K562 (cell line): Measurements from ENCODE around the gene PAX2. TPM values are rescaled to one million over a fixed set of nuclear protein-coding genes. Genes with fewer than 3 reads are reported as not detected.

Experiments
- ATAC-seq: fragments of 200-7000 bp; cut with Tn5 transposase; 3 replicates; pipeline ENCODE4 v1.9.1; 2020; ENCODE audit warnings: moderate library complexity
- BruUV-seq: library from RNA; stranded (reverse); fragments of 400-500 nt; replicated peaks from 2 replicates; lab custom pipeline; 2021; lab: Mats Ljungman, UMichigan
- CTCF ChIA-PET: fragments of 300-600 bp; formaldehyde crosslinking; extraction: SDS; loops from one replicate; lab custom pipeline; 2021; ENCODE audit warnings: low intra/inter-chr PET ratio; lab: Yijun Ruan, JAX
- POLR2A ChIA-PET: fragments of 300-600, 350-650 bp; sonication (Branson Sonifier 250); formaldehyde crosslinking; extraction: SDS; loops from one replicate; lab custom pipeline; 2021; ENCODE audit warnings: antibody characterized with exemption, inconsistent platforms; lab: Yijun Ruan, JAX
- DNase-seq, 4 experiments: peaks; one replicate each; pipeline versions ENCODE4 v3.0.0 to v3.0.0-alpha.2; 2011 to 2018; ENCODE audit warnings: low spot score in 3 of 4, mixed read lengths in 3 of 4; ENCODE audit errors: extremely low read depth in 1 of 4
- FAIRE-seq: peaks from 2 replicates; lab custom pipeline; 2011; peaks lifted over from hg19 to GRCh38; lab: Jason Lieb, UNC
- H2AFZ ChIP-seq: 2 replicates; pipeline ENCODE4 v1.6.0; 2011; ENCODE audit warnings: low read depth, low read length, control low read depth, inconsistent platforms
- H3K27ac ChIP-seq: fragments of 200-600 bp; 3 replicates; pipeline ENCODE4 v1.8.0; 2011; ENCODE audit warnings: low read depth, mild to moderate bottlenecking, control low read depth, inconsistent platforms, low read length, moderate library complexity, mixed read lengths; ENCODE audit errors: extremely low read depth
- H3K27me3 ChIP-seq, 2 experiments: fragments of 300-600 bp in 1 of 2; 2 replicates in 1 of 2; 3 replicates in 1 of 2; pipeline versions ENCODE4 v1.6.0 to v1.8.0; 2011; ENCODE audit warnings: inconsistent platforms in 2 of 2, low read length in 2 of 2, mild to moderate bottlenecking in 1 of 2, mixed read lengths in 1 of 2, moderate library complexity in 1 of 2; ENCODE audit not compliant: control insufficient read depth in 2 of 2, insufficient read depth in 2 of 2
- H3K36me3 ChIP-seq: fragments of 300-600 bp; 3 replicates; pipeline ENCODE4 v1.8.0; 2011; ENCODE audit warnings: mild to moderate bottlenecking, low read length, inconsistent platforms; ENCODE audit not compliant: control insufficient read depth, insufficient read depth
- H3K4me1 ChIP-seq, 2 experiments: fragments of 200-600 bp in 1 of 2; replicated peaks in 1 of 2; 2 replicates in 1 of 2; 3 replicates in 1 of 2; pipeline versions ENCODE4 v1.5.1 to v1.8.0; 2011; ENCODE audit warnings: inconsistent platforms in 2 of 2, low read length in 2 of 2, mild to moderate bottlenecking in 1 of 2, mixed read lengths in 1 of 2, moderate library complexity in 1 of 2; ENCODE audit not compliant: control insufficient read depth in 2 of 2, insufficient read depth in 2 of 2
- H3K4me2 ChIP-seq: 2 replicates; pipeline ENCODE4 v1.6.1; 2011; ENCODE audit warnings: low read length, control low read depth, inconsistent platforms, mixed read lengths; ENCODE audit not compliant: insufficient read depth
- H3K4me3 ChIP-seq: fragments of 200-600 bp; sonication (generic), shearing (Covaris generic); 2 replicates; pipeline ENCODE4 v1.5.1; 2016; ENCODE audit warnings: control low read depth, inconsistent platforms
- H3K79me2 ChIP-seq: fragments of 200-600 bp; 3 replicates; pipeline ENCODE4 v1.8.0; 2011; ENCODE audit warnings: low read length, inconsistent platforms; ENCODE audit not compliant: control insufficient read depth, insufficient read depth
- H3K9ac ChIP-seq, 2 experiments: 2 replicates each; pipeline versions ENCODE4 v1.6.0 to v1.6.1; 2011; ENCODE audit warnings: low read depth in 2 of 2, low read length in 2 of 2, control low read depth in 1 of 2, inconsistent platforms in 1 of 2, mild to moderate bottlenecking in 1 of 2, mixed read lengths in 1 of 2; ENCODE audit not compliant: insufficient read depth in 1 of 2
- H3K9me1 ChIP-seq: one replicate; pipeline ENCODE4 v1.6.0; 2011; ENCODE audit warnings: inconsistent platforms, mild to moderate bottlenecking, low read length, moderate library complexity; ENCODE audit not compliant: control insufficient read depth, insufficient read depth
- H3K9me3 ChIP-seq: replicated peaks from 2 replicates; pipeline ENCODE4 v1.5.1; 2011; ENCODE audit warnings: low read depth, low read length, inconsistent platforms; ENCODE audit not compliant: control insufficient read depth, insufficient read depth
- H4K20me1 ChIP-seq: replicated peaks from 2 replicates; pipeline ENCODE4 v1.6.1; 2011; ENCODE audit warnings: low read length, inconsistent platforms, mixed read lengths; ENCODE audit not compliant: control insufficient read depth, insufficient read depth
- FOXJ2 ChIP-seq: fragments of 200-800 bp; sonication (Bioruptor generic); IDR thresholded peaks from 2 replicates; pipeline ENCODE4 v1.6.1; 2016; ENCODE audit warnings: missing genetic modification characterization, missing compliant biosample characterization
- KLF16 ChIP-seq: IDR thresholded peaks from 2 replicates; pipeline ENCODE4 v1.6.1; 2016; ENCODE audit warnings: antibody characterized with exemption
- MXI1 ChIP-seq: IDR thresholded peaks from 2 replicates; pipeline ENCODE4 v1.6.1; 2011; ENCODE audit warnings: low read depth, mild to moderate bottlenecking, improper control_type of control experiment, low read length
- RB1 ChIP-seq: fragments of 450-650 bp; IDR thresholded peaks from 2 replicates; pipeline ENCODE4 v1.6.1; 2017; ENCODE audit warnings: low read depth, mild to moderate bottlenecking
- ZNF311 ChIP-seq: fragments of 250-450 bp; sonication (Bioruptor Pico); IDR thresholded peaks from 2 replicates; pipeline ENCODE4 v1.4.0; 2020; ENCODE audit warnings: mild to moderate bottlenecking, moderate library complexity
- ZNF512 ChIP-seq: IDR thresholded peaks from 2 replicates; pipeline ENCODE4 v1.6.1; 2016; ENCODE audit warnings: missing genetic modification characterization, missing compliant biosample characterization
- WGBS: fragments of 100-300 bp; shearing (Covaris generic); methylation state at CpG from one replicate; pipeline ENCODE4 v1.1.6; 2016; ENCODE audit warnings: low coverage, mixed read lengths; ENCODE audit not compliant: insufficient coverage; ENCODE audit errors: missing lambda C conversion rate; 5-methylcytosine and 5-hydroxymethylcytosine counted together
- in situ Hi-C: fragments of 300-500 bp; cut with MboI; formaldehyde crosslinking; loops from 4 replicates; pipeline ENCODE4 v1.15.0; 2018; ENCODE audit warnings: inconsistent platforms, mixed read lengths
- intact Hi-C: fragments of 100-400 bp; cut with micrococcal nuclease; formaldehyde crosslinking; loops from 2 replicates; pipeline ENCODE4 v1.14.2; 2022
- polyA plus RNA-seq, 8 experiments: library from polyadenylated mRNA; depleted of rRNA in 4 of 8; stranded (reverse) in 5 of 8; unstranded in 3 of 8; fragments of >200 nt; fragmentation: Nextera tagmentation in 2 of 8; fragmentation: Illumina TruSeq in 1 of 8; extraction: Ambion mirVana in 2 of 8; extraction: Trizol in 1 of 8; gene quantifications; 2 replicates each; pipeline versions ENCODE4 v1.2.1 to v1.2.3, GENCODE V29; 2011 to 2014; ENCODE audit warnings: inconsistent platforms in 1 of 8, missing spikeins in 1 of 8
- total RNA-seq, 7 experiments: library from RNA; depleted of rRNA in 6 of 7; stranded (reverse); fragments of >200 nt in 6 of 7; fragmentation: Illumina TruSeq in 2 of 7; extraction: Trizol in 2 of 7; gene quantifications; 2 replicates each; pipeline versions ENCODE4 v1.2.1 to v1.2.3, GENCODE V29; 2011 to 2021; ENCODE audit warnings: low replicate concordance in 1 of 7

Gene PAX2
- total and polyA plus RNA-seq, 9 of the 15 experiments (the other 6 are each of a cell fraction or from before 2014, with no cell fraction given), result not detected

DNA sequence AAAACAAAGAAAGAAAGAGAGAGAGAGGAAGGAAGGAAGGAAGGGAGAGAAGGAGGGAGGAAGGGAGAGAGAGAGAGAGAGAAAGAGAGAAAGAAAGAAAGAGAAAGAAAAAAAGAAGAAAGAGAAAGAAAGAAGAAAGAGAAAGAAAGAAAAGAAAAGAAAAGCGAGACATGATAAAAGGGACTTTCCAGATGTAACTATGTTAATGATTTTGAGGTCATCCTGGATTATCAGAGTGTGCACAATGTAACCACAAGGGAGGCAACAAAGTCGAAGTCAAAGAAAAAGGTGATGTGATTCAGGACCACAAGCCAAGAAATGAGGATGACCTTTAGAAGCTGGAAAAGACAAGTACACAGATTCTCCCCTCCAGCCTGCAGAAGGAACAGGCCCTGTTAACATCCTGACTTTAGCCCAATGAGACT is 48.9 kb upstream of the PAX2 start:
- POLR2A ChIA-PET, result interaction anchor here (0.6 kb wide), 1 partner anchor 8 kb away, joined by 4 read pairs; no protein-coding TSS in a partner anchor
- no peaks in the 10 kb centered on the region; a peak in 3 of 5 replicates for H3K27me3 ChIP-seq
- intact Hi-C loops, result no loop called here

More for the DNA sequence above, 48.9 kb upstream of the PAX2 start:
- Histone ChIP-seq H3K4me2 (no peak overlapping the region), H3K4me1 (no peaks in the 10 kb centered on the region), H3K9me3 (no peaks in the 10 kb centered on the region), H3K79me2 (no peaks in the 10 kb centered on the region), H4K20me1 (no peaks in the 10 kb centered on the region), H3K9ac (no peak overlapping the region), H3K4me3 (no peak overlapping the region), H3K27ac (no peak overlapping the region), H3K36me3 (no peaks in the 10 kb centered on the region), H2AFZ (no peak overlapping the region), H3K9me1 (no peaks in the 10 kb centered on the region)
- BruUV-seq, result no TSS peak
- CTCF ChIA-PET, result no interaction called here
- no peak for ATAC-seq
- TF ChIP-seq KLF16, result no peak
- TF ChIP-seq ZNF311 (CRISPR knock-in tag), result no peak
- TF ChIP-seq RB1, result no peak
- no peak for TF ChIP-seq FOXJ2 (tag)
- TF ChIP-seq ZNF512 (tag), result peak; percentile 55
- no peak for TF ChIP-seq MXI1
- in situ Hi-C loops, result no loop called here
- WGBS, result 0% methylated on average over 2 of the region's 2 CpGs
- no peak for DNase-seq
- no peak for FAIRE-seq
